Measurements from ENCODE around the gene RNU1-4. TPM values are rescaled to one million over a fixed set of nuclear protein-coding genes. Genes with fewer than 3 reads are reported as not detected.
"Not testable (repeated sequence)": the region's sequence is repeated elsewhere in the genome, so short reads cannot be mapped to it uniquely, and the experiment has no call there.

Gene RNU1-4
- total RNA-seq, 1 donor from 2014 or later = 3,945 TPM

GRCh38 chr1:16720351-16721223 is 19.7 kb upstream of the RNU1-4 start:
- H3K36me3 Mint-ChIP-seq = no peaks in the 10 kb centered on the region
- H3K4me1 Mint-ChIP-seq = peaks cover 9% of the 10 kb centered on the region
- no peak overlapping the region for H3K27ac Mint-ChIP-seq

GRCh38 chr1:16721871-16722641 is 18.3 kb upstream of the RNU1-4 start:
- no peaks in the 10 kb centered on the region for H3K36me3 Mint-ChIP-seq
- H3K4me1 Mint-ChIP-seq = peaks cover 9% of the 10 kb centered on the region
- H3K27ac Mint-ChIP-seq = no peak overlapping the region
- TF ChIP-seq CTCF (IDR thresholded peaks at IDR 0.05; ENCODE audit: unreplicated experiment) = no peak
- no peaks in the 10 kb centered on the region for H3K9me3 Mint-ChIP-seq
- H3K27me3 Mint-ChIP-seq (ENCODE audit: low read depth) = peaks cover under 1% of the 10 kb centered on the region
- no peak overlapping the region for H3K4me3 Mint-ChIP-seq
- DNase-seq (ENCODE audit: low spot score in 2 of 2, unreplicated experiment in 2 of 2) = no peak

More at GRCh38 chr1:16720351-16721223, 19.7 kb upstream of the RNU1-4 start:
- no peak for TF ChIP-seq CTCF (IDR thresholded peaks at IDR 0.05; ENCODE audit: unreplicated experiment)
- peaks cover 2% of the 10 kb centered on the region for H3K27me3 Mint-ChIP-seq (ENCODE audit: low read depth)
- no peak for DNase-seq (ENCODE audit: low spot score in 2 of 2, unreplicated experiment in 2 of 2)
- H3K4me3 Mint-ChIP-seq = no peak overlapping the region
- H3K9me3 Mint-ChIP-seq = no peaks in the 10 kb centered on the region

GRCh38 chr1:16724718-16725438 is 15.4 kb upstream of the RNU1-4 start:
- H3K4me3 Mint-ChIP-seq = no peak overlapping the region
- no peak overlapping the region for H3K27ac Mint-ChIP-seq
- H3K9me3 Mint-ChIP-seq = no peaks in the 10 kb centered on the region
- no peak for TF ChIP-seq CTCF (IDR thresholded peaks at IDR 0.05; ENCODE audit: unreplicated experiment)
- DNase-seq (ENCODE audit: low spot score in 2 of 2, unreplicated experiment in 2 of 2) = peak in 1 of 2 experiments; percentile 44
- no peaks in the 10 kb centered on the region for H3K27me3 Mint-ChIP-seq (ENCODE audit: low read depth)
- H3K4me1 Mint-ChIP-seq = no peaks in the 10 kb centered on the region
- H3K36me3 Mint-ChIP-seq = no peaks in the 10 kb centered on the region

- DNase-seq (ENCODE audit: low spot score in 2 of 2, unreplicated experiment in 2 of 2); H3K27me3 Mint-ChIP-seq (ENCODE audit: low read depth); H3K9me3 Mint-ChIP-seq; H3K27ac Mint-ChIP-seq; H3K4me1 Mint-ChIP-seq; H3K36me3 Mint-ChIP-seq; H3K4me3 Mint-ChIP-seq: not testable (repeated sequence)
These were observed 14.7 kb upstream of the RNU1-4 start for GRCh38 chr1:16725439-16726245.

- Mint-ChIP-seq H3K36me3 (no peaks in the 10 kb centered on the region), H3K27ac (no peak overlapping the region), H3K9me3 (no peaks in the 10 kb centered on the region), H3K27me3 (ENCODE audit: low read depth) (no peaks in the 10 kb centered on the region), H3K4me1 (no peaks in the 10 kb centered on the region), H3K4me3 (no peak overlapping the region)
- DNase-seq (ENCODE audit: low spot score in 2 of 2, unreplicated experiment in 2 of 2) = peak in 1 of 2 experiments; percentile 40
- no peak for TF ChIP-seq CTCF (IDR thresholded peaks at IDR 0.05; ENCODE audit: unreplicated experiment)
These were observed 12.9 kb upstream of the RNU1-4 start for GRCh38 chr1:16727190-16728111.

GRCh38 chr1:16728243-16728949 is 11.9 kb upstream of the RNU1-4 start:
- not testable (repeated sequence) for H3K9me3 Mint-ChIP-seq; H3K27me3 Mint-ChIP-seq (ENCODE audit: low read depth); H3K4me3 Mint-ChIP-seq; DNase-seq (ENCODE audit: low spot score in 2 of 2, unreplicated experiment in 2 of 2); H3K36me3 Mint-ChIP-seq; H3K4me1 Mint-ChIP-seq; H3K27ac Mint-ChIP-seq

GRCh38 chr1:16732254-16732896 is 7.9 kb upstream of the RNU1-4 start:
- not testable (repeated sequence) for H3K27me3 Mint-ChIP-seq (ENCODE audit: low read depth); H3K4me1 Mint-ChIP-seq; H3K36me3 Mint-ChIP-seq; H3K4me3 Mint-ChIP-seq; DNase-seq (ENCODE audit: low spot score in 2 of 2, unreplicated experiment in 2 of 2); H3K27ac Mint-ChIP-seq; H3K9me3 Mint-ChIP-seq

Data from mesothelial cell of epicardium (in vitro differentiated cells).